Stimulated activated CD4-positive, alpha-beta T cell treated with anti-CD3 and anti-CD28 coated beads, Interleukin-12 subunit alpha, Interleukin-12 subunit beta, amount 100 ng/mL, for 48 hours (primary cell): Measurements from ENCODE around the gene TOMM20L.

Experiments
- DNase-seq, 3 donors: peaks; one replicate each; pipeline ENCODE4 v3.0.0-alpha.2; 2020; ENCODE audit warnings: low read depth in 2 of 3, low spot score in 1 of 3

Gene TOMM20L

DNA sequence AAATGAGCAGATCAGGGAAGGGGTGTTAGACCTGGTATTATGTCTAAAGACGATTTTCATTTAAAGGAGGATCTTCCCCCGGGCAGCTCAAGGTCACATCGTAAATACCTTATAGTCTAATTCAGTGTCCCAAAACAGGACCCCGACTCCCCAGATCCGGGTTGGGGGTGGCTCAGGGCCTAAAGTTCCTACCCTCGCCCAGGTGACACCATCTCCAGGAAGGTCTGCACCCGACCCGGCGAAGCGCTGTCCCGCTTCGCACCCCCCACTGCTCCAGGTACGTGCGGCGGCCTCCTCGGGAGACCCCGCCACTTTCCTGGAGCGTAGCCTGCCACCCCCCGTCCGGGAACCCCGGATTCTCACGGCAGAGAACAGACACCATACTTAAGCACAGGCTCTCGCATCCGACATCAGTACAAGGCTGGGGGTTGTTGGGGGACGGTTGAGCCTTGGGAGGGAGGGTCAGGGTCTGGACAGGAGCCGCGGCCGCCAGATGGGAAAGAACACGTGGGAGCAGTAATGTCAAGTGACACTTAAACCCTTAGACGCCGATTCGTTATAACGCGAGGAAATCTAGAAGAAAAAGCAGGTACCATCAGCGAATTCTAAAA is 31.0 kb downstream of the TOMM20L start:
- peak; percentile 14 to 55 (median 45) for DNase-seq

- DNase-seq: peak; percentile 93 to 95 (median 94)
These were observed 31.8 kb downstream of the TOMM20L start, which contains the start of the genes KIAA0586 and TIMM9 for GRCh38 chr14:58427281-58428117. TSS of gene KIAA0586 (plus strand) at chr14:58427719. CDS start at chr14:58428265, 546 bp downstream. TSS of gene TIMM9 (minus strand) at chr14:58427531. CDS start at chr14:58411945, 15,586 bp downstream.

- no peak for DNase-seq
These were observed 32.5 kb downstream of the TOMM20L start for GRCh38 chr14:58428118-58428683.

- DNase-seq: peak in 1 of 3 donors; percentile 19
These were observed 34.4 kb downstream of the TOMM20L start for GRCh38 chr14:58430156-58430555.

DNA sequence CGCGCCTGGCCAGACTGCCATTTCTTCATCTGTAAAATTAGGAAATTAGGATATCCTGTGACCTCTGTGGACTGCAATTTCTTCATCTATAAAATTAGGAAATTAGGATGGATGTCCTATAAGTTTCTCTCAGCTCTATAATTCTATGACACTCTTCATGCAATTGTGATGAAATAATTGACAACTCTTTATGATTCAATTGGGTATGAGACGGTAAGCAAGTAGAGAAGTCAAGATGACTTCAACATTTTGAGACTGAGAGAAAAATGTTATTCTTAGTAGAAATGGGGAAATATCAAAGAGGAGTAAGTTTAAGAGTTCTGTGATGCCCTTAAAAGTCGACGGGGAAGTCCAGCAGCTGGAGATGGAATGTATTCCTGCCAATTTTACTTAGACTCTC is 43.7 kb downstream of the TOMM20L start:
- no peak for DNase-seq

GRCh38 chr14:58444627-58445026 is 48.9 kb downstream of the TOMM20L start:
- no peak for DNase-seq

- no peak for DNase-seq
These were observed 60.0 kb downstream of the TOMM20L start for GRCh38 chr14:58455593-58456265.
